ENCODE results near the gene ACER2. TPM values are rescaled to one million over a fixed set of nuclear protein-coding genes. Genes with fewer than 3 reads are reported as not detected.
"Not testable (repeated sequence)": the region's sequence is repeated elsewhere in the genome, so short reads cannot be mapped to it uniquely, and the experiment has no call there.

The ACER2 gene
- total RNA-seq, 1 donor from 2014 or later, result 7.4 TPM

GRCh38 chr9:19386502-19387044 lies 22.2 kb upstream of the ACER2 start:
- H3K36me3 Mint-ChIP-seq (ENCODE audit: low read depth, unreplicated experiment), result no peaks in the 10 kb centered on the region
- H3K9me3 Mint-ChIP-seq (ENCODE audit: unreplicated experiment), result peaks cover 4% of the 10 kb centered on the region
- H3K27me3 Mint-ChIP-seq (ENCODE audit: low read depth, unreplicated experiment), result no peaks in the 10 kb centered on the region
- H3K27ac Mint-ChIP-seq (ENCODE audit: unreplicated experiment), result no peak overlapping the region
- Histone ChIP-seq H3K4me2 (ENCODE audit: low read length) (peak overlapping the region; percentile 23), H3K79me2 (ENCODE audit: insufficient read depth, low read length) (no peaks in the 10 kb centered on the region), H3K27ac (ENCODE audit: low read depth, low read length) (no peak overlapping the region), H3K36me3 (ENCODE audit: insufficient read depth, low read length) (no peaks in the 10 kb centered on the region), H3K4me3 (ENCODE audit: insufficient read depth, low read depth, low read length) (no peak overlapping the region), H3K9ac (ENCODE audit: low read length) (no peak overlapping the region), H4K20me1 (ENCODE audit: insufficient read depth, low read length) (no peaks in the 10 kb centered on the region), H3K4me1 (ENCODE audit: insufficient read depth, low read length) (no peaks in the 10 kb centered on the region), H3K27me3 (ENCODE audit: insufficient read depth, low read length) (no peaks in the 10 kb centered on the region), H3K9me3 (ENCODE audit: insufficient read depth, low read depth, low read length) (no peaks in the 10 kb centered on the region), H2AFZ (ENCODE audit: low read depth, low read length) (no peak overlapping the region)
- H3K4me1 Mint-ChIP-seq (ENCODE audit: low read depth, unreplicated experiment), result no peaks in the 10 kb centered on the region
- no peak overlapping the region for H3K4me3 Mint-ChIP-seq (ENCODE audit: unreplicated experiment)
- DNase-seq (ENCODE audit: low read depth) (no peak), FAIRE-seq (peak; percentile 20)
- TF ChIP-seq EZH2 (IDR thresholded peaks at IDR 0.05; ENCODE audit: insufficient read depth, low read length) (no peak), CTCF (IDR thresholded peaks at IDR 0.05; ENCODE audit: insufficient read depth, low read depth, low read length) (no peak)

GRCh38 chr9:19387317-19387716 lies 21.5 kb upstream of the ACER2 start:
- Histone ChIP-seq H3K9ac (ENCODE audit: low read length) (no peak overlapping the region), H3K79me2 (ENCODE audit: insufficient read depth, low read length) (no peaks in the 10 kb centered on the region), H4K20me1 (ENCODE audit: insufficient read depth, low read length) (no peaks in the 10 kb centered on the region), H3K27me3 (ENCODE audit: insufficient read depth, low read length) (no peaks in the 10 kb centered on the region), H3K9me3 (ENCODE audit: insufficient read depth, low read depth, low read length) (no peaks in the 10 kb centered on the region), H3K4me2 (ENCODE audit: low read length) (peak overlapping the region; percentile 9), H3K36me3 (ENCODE audit: insufficient read depth, low read length) (no peaks in the 10 kb centered on the region), H3K27ac (ENCODE audit: low read depth, low read length) (no peak overlapping the region), H2AFZ (ENCODE audit: low read depth, low read length) (no peak overlapping the region), H3K4me3 (ENCODE audit: insufficient read depth, low read depth, low read length) (no peak overlapping the region), H3K4me1 (ENCODE audit: insufficient read depth, low read length) (no peaks in the 10 kb centered on the region)
- Mint-ChIP-seq H3K27ac (ENCODE audit: unreplicated experiment) (no peak overlapping the region), H3K4me1 (ENCODE audit: low read depth, unreplicated experiment) (no peaks in the 10 kb centered on the region), H3K4me3 (ENCODE audit: unreplicated experiment) (no peak overlapping the region), H3K9me3 (ENCODE audit: unreplicated experiment) (peaks cover 4% of the 10 kb centered on the region), H3K27me3 (ENCODE audit: low read depth, unreplicated experiment) (no peaks in the 10 kb centered on the region), H3K36me3 (ENCODE audit: low read depth, unreplicated experiment) (no peaks in the 10 kb centered on the region)
- TF ChIP-seq EZH2 (IDR thresholded peaks at IDR 0.05; ENCODE audit: insufficient read depth, low read length), result no peak
- TF ChIP-seq CTCF (IDR thresholded peaks at IDR 0.05; ENCODE audit: insufficient read depth, low read depth, low read length), result no peak
- DNase-seq (ENCODE audit: low read depth) (no peak), FAIRE-seq (no peak)

- H3K4me3 Mint-ChIP-seq (ENCODE audit: unreplicated experiment); H3K36me3 Mint-ChIP-seq (ENCODE audit: low read depth, unreplicated experiment); H3K4me1 Mint-ChIP-seq (ENCODE audit: low read depth, unreplicated experiment); H3K9me3 ChIP-seq (ENCODE audit: insufficient read depth, low read depth, low read length); H3K27ac Mint-ChIP-seq (ENCODE audit: unreplicated experiment); H3K79me2 ChIP-seq (ENCODE audit: insufficient read depth, low read length); H4K20me1 ChIP-seq (ENCODE audit: insufficient read depth, low read length); FAIRE-seq; H3K4me2 ChIP-seq (ENCODE audit: low read length); H3K27me3 Mint-ChIP-seq (ENCODE audit: low read depth, unreplicated experiment); H3K4me1 ChIP-seq (ENCODE audit: insufficient read depth, low read length); H3K27ac ChIP-seq (ENCODE audit: low read depth, low read length); DNase-seq (ENCODE audit: low read depth); H3K27me3 ChIP-seq (ENCODE audit: insufficient read depth, low read length); H3K4me3 ChIP-seq (ENCODE audit: insufficient read depth, low read depth, low read length); H2AFZ ChIP-seq (ENCODE audit: low read depth, low read length); H3K9ac ChIP-seq (ENCODE audit: low read length); H3K36me3 ChIP-seq (ENCODE audit: insufficient read depth, low read length); H3K9me3 Mint-ChIP-seq (ENCODE audit: unreplicated experiment): not testable (repeated sequence)
Observed at GRCh38 chr9:19389539-19389938, 19.3 kb upstream of the ACER2 start.

Data from astrocyte (in vitro differentiated cells and primary cell).